Inflammatory macrophage treated with lipopolysaccharide for 4 hours (primary cell): ENCODE data around the gene GPAM.
A peak's percentile ranks its signal among the peaks of the same experiment; 100 is the strongest.
"Not testable (repeated sequence)": the region's sequence is repeated elsewhere in the genome, so short reads cannot be mapped to it uniquely, and the experiment has no call there.

Experiments
- DNase-seq: peaks from one replicate; pipeline ENCODE4 v3.0.0-alpha.2; 2020

Gene GPAM

GRCh38 chr10:112126172-112126571 lies 57.4 kb downstream of the GPAM start:
- DNase-seq = no peak

DNA sequence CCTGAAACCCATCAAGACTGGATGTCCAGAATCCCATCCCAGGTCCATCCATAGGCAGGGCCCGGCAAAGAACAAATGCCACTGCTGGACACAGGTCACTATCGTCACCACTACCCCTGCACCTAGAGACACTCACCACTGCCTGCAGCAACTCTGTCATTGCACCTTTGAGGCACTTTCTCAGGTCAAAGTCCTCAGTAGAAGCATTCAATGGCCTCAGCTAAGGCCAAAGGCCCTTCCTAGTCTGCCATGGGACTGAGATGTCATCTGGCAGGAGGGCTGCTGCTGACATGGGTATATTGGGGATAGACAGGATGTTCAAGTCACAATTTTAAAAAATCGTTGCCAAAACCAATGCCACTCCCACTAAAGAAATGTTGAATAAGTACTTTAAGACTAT lies 58.7 kb downstream of the GPAM start:
- DNase-seq = no peak

DNA sequence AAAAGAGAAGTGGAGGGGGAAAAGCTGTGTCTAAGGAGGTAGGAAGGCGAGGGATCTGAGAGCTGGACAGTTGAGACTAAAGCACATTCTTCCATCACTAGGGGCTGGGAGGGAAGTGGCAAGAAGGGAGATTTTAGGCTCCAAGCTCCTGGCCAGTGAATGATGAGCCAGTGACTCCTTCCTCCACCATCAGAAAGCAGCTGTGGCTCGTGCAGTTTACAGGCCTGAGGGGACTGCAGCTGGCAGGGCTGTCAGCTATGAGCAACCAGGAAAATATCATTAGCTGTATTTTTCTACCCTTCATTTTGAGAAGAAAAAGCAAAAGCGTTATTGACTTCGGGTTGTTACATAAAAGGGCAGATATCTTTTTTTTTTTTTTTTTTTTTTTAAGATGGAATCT lies 60.7 kb downstream of the GPAM start:
- no peak for DNase-seq

- no peak for DNase-seq
Observed at GRCh38 chr10:112120491-112120890, 63.1 kb downstream of the GPAM start.

DNA sequence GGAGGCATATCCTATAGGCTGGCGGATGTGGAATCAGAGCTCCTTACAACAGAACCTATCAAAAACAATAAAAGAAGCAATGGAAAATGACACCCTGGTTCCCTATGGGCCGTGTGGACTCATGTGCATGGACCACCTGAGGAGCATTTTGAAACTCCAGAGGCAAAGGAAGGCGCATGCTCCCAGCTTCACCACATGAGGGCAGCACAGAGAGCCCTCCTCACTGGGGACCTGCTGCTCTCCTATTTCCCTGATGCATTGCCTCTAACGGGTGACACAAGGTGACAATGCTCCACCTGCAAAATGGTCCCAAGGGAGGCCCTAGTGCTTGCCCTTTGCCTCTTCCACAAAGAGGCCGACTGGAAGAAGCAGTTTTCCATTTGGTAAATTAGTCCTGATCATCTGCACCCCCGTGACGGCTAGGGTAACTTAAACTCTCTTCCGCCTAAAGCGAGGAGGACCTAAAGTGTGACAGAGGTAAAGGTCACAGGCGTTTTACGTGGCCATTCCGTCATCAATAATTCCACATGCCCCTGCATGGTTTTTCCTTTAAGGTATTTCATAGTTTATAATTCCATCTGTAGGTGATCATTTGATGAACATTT lies 67.7 kb downstream of the GPAM start:
- DNase-seq = peak; percentile 27

- DNase-seq = not testable (repeated sequence)
Observed at GRCh38 chr10:112109779-112110178, 73.8 kb downstream of the GPAM start.
